Measurements from ENCODE around the gene EMC6.

The EMC6 gene

DNA sequence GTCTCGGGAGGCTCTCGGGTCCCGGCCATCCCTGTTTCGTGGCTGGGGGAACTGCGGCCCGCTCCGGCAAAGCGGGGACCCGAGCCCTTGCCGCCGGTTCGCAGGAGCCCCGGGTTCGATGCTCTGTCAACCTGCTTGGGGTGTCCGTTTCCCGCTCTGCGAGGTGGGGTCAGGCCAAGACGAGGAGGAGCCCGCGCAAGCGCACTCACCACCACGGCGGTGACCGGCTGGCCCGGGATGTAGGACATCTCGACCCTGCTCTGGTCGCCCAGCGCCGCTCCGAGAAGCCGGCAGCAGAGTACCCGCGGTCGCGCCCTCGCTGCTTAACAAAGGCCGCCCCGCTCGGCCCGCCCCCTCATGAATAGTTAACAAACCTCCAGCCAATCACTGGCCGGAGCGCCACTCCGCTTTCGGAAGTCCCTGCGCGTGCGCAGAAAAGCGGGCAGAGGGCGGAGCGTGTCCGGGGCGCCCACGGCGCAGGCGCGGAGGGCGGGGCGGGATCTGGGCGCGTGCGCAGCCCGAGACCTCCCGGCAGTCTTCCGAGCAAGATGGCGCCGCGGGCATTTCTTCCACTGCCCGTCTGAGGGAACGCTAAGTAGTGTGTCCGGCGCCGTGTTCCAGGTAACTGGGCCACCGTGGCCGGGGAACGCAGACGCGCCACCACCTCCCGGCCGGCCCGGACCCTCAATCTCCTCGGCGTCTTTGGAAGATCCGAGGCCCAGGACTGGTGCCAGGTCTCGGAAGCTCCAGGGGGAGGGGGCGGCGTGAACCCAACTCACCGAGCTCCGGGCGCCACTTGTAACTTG, at the start of gene EMC6, which contains the start of gene TAX1BP3:
TSS of gene EMC6 (plus strand) at position 534 of the 806 bp plus-strand sequence. CDS start 335 bp downstream, outside the sequence.
TSS of gene TAX1BP3 (minus strand) at position 300 of the 806 bp plus-strand sequence. CDS start at position 248, 52 bp downstream.
- DNase-seq (ENCODE audit: low read depth) = peak; percentile 100

DNA sequence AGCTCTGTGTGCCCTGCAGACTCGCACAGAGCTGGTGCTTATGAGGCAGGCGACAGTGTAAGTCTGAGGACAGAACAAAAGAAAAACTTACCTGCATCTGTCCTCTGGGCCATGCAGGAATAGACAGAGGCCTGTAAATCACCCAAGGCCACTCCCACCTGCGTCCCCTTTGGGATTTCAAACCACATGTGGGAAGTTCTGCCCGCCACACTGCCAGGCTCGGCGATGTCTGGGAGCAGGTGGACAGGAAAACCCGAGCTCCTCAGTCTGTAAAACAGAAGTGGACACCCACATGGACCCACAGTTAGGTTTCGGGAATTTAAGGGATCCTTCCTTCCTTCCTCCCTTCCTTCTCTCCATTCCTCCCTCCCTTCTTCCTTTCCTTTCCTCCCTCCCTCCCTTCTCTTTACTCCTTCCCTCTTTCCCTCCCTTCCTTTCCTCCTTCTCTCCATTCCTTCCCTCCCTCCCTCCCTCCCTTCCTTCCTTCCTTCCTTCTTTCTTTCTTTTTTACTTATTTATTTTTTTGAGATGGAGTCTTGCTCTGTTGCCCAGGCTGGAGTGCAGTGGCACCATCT, 47.4 kb upstream of the EMC6 start:
- DNase-seq (ENCODE audit: low read depth) = no peak

DNA sequence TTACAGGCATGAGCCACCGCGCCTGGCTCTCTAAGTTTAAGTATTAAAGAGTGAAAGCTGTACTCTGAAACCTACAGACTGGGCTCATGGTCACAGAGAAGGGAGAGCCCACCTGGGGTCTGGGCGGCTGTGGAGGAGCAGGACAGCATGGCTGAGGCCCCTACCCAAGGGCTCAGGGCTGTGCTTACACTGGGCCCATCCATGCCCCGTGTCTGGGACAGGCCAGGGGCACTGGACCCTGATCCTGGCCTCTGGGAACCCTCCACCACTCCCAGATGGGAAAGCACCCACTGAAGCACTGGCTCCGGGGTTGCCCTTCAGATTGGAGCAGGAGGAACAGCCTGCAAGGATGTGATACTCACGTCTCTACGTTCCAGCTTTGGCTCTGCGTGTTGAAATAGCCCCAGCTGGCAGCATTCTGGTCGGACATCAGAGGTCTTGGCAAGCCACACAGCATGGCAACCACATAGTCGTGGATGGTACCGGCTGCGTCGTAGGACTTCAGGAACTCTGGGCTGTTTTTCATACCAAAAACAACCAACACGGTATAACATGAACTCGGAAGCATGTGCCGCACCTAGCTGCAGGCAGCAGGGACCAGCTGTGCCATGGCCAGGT, 45.5 kb upstream of the EMC6 start:
- no peak for DNase-seq (ENCODE audit: low read depth)

DNA sequence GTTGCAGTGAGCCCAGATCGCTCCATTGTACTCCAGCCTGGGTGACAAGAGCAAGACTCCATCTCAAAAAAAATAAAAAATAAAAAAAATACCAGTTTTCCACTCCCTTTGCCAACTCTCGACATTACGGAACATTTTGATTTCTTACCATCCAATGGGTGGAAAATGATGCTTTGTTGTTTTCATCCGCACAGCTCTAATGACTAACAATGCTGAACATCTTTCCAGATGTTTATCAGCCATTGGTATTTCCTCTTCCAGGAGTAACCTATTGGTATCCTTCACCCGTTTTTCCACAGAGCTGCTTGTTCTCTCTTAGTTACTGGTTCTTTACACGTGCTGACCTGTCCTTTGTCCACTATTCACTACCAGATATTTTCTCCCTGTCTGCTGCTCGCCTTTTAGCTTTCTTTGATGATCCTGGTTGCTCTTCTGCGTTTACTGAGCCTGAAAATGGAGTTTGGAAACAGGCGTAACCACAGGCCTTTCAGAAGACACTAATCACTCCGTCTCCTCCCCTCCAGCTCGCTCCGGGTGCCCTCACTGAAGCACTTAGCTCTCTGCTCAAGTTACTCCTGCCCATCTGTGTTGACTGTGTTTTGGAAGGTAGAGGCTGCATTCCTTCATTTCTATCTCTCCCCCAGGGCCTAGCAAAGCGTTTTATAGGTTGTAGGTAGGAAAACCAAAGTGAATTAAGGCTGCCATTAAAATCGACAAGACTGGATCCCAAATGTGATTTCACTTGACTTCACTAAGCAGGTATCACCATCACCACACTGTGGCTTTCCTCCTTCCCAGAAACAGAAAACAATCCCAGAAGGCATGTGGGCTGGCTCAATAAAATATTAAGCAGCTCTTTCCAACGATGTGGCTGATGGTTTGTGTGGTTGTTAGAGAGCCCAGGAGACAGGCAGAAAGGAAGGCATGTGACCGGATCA, 41.5 kb upstream of the EMC6 start:
- no peak for DNase-seq (ENCODE audit: low read depth)

DNA sequence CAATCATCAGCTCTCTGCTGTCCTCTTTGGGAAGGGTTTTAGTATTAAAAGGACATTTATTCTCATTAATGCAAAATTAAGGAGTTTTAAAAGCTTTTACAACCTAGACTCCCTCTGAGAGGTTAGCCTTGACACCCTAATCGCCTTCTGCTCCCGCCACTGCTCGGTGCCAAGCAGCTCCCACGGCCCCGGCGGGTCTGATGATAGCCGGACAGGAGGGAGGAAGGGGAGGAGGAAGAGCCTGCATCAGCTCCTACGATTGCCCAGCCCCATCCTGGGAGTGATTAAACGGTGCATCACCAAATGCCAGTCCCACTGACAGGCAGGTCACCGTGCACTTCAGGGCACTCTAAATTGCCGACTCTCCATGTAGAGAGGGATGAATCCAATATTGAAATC, 40.8 kb upstream of the EMC6 start:
- DNase-seq (ENCODE audit: low read depth) = no peak

GRCh38 chr17:3630781-3631180, 37.8 kb upstream of the EMC6 start:
- no peak for DNase-seq (ENCODE audit: low read depth)

DNA sequence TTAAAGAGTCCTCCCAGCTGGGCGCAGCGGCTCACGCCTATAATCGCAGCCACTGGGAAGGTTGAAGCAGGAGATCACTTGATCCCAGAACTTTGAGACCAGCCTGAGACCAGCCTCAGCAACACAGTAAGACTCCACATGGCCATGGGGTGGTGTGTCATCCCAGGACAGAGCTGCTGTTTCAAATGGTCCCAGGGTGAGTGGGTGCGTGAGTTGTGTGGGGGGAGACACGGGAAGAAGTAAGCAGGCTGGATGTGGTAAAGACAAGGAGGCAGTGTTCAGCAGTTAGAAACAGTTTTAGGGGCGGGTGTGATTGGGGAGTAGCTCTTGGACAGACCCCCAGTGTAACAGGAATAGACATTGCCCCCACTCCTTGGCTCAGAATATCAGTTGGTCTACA, 36.3 kb upstream of the EMC6 start:
- no peak for DNase-seq (ENCODE audit: low read depth)

DNA sequence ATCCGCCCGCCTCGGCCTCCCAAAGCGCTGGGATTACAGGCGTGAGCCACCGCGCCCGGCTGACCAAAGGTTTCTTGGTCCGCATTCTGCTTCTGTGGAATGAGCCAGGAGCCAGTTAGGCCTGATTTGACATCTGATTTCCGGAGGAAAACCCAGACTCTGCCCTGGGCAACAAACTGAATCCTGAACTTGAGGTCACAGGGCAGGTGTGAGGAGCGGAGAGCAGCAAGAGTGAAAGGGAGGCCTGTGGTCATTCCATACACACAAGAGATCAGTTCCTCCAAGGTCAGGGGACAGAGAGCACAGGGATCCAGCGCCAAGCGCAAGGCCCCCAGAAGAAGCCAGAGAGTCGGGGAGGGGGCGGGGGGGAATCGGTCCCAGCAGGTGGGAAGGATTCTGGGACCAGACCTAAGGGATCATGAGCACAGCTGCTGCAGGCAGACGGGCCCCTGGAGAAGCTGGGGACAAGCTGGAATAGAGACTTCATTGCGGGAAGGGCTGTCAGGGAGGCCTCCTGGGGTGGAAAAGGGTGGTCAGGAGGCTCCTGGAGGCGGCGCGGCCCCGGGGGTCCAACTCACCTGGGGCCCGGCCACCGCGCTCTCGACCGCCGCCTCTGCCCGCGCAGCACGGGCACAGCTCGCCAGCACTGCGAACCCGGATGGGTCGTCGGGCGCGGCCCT, 33.0 kb upstream of the EMC6 start:
- no peak for DNase-seq (ENCODE audit: low read depth)

DNA sequence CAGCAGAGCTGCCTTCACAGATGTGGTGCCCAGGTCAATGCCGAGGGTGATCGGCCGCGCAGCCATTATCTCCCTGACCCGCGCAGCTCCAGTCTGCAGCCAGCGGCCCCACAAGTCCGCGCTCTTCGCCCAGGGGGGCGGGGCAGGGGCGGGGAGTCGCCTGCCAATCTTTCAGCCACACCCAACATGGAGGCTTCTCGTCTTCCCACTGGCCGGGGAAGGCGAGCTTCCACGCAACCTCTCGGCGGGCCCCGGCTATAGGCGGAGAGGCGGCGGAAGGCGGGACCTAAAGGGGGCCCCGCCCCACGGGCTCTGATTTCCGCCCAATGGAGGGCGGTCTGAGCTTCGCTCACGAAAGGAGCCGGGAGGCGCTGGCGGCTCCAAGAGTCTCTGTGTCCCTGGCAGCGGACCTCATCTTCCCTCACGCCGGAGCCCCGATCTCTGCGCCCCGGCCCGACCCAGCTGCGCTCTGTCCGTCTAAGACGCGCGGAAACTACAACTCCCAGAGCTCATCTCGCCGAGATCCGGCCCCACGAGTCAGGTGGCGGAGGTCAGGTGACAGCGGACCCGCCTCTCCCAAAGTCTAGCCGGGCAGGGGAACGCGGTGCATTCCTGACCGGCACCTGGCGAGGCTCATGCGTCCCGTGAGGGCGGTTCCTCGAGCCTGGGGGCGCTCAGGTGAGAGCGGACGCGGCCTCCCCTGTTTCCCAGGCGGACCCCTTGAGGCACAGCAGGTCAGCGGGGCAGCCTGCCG, 32.3 kb upstream of the EMC6 start, which contains the start of the genes CTNS and SHPK:
TSS of gene CTNS (plus strand) at position 607 of the 754 bp plus-strand sequence. CDS start 3,447 bp downstream, outside the sequence.
TSS of gene SHPK (minus strand) at position 97 of the 754 bp plus-strand sequence. CDS start at position 66, 31 bp downstream.
- DNase-seq (ENCODE audit: low read depth) = peak; percentile 94

GRCh38 chr17:3636908-3637373, 31.7 kb upstream of the EMC6 start:
- DNase-seq (ENCODE audit: low read depth) = no peak

DNA sequence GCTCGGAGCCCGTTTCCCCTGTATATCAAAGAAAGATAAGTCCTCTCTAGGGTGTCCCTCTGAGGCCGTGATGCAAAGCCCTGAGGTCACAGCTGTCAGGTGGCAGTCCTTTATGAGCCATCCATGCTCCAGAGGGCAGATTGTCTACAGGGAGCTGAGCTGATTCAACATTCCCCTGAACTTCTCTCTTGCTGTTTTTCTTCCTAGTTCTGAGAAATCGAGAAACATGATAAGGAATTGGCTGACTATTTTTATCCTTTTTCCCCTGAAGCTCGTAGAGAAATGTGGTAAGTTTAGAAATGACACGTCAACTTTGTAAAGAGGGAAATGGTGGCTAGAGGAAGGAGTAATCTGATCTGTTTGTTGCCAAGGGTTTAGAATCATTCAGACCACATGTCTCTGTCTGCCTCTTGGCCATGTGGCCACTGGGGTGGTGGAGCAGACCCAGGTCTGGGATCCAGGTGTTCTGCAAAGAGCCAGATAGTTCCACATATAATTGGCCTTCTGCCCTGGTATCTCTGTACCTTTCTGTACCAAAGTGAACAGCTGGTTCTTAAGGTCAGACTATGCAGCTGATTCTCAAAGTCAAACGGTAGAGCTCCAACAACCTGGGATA, 28.5 kb upstream of the EMC6 start:
- DNase-seq (ENCODE audit: low read depth) = peak; percentile 50

GRCh38 chr17:3641014-3641413, 27.6 kb upstream of the EMC6 start:
- no peak for DNase-seq (ENCODE audit: low read depth)

DNA sequence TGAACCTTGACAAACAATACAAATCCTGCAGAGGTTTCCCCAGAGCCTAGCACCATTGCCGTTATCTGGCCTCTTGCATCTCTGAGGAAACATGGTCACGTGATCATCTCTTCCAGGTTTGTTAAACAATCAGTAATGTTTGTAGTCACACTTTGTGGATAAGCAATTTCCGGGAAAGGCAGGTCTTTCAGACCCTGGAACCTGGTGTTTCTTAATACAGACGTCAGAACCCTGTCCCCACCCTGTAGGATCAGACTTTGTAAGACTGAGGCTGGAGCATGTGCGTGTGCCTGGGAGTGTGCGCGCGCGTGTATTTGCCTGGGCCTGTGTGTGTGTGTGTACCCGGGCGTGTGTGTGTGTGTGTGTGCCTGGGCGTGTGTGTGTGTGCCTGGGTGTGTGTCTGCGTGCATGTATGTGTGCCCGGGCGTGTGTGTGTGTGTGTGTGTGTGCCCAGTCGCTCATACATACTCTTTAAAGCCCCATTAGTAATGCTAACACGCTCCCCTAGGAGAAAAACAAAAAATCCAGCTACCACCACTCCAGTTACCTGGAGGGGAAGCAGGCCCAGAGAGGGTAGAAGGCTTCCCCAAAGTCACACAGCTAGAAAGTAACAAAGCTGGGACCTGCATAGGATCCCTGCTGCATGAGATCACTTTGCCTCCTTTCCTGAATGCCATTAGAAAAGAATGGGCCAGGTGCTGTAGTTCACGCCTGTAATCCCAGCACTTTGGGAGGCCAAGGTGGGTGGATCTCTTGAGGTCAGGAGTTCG, 26.7 kb upstream of the EMC6 start:
- DNase-seq (ENCODE audit: low read depth) = no peak

GRCh38 chr17:3643889-3644349, 24.7 kb upstream of the EMC6 start:
- peak; percentile 37 for DNase-seq (ENCODE audit: low read depth)

DNA sequence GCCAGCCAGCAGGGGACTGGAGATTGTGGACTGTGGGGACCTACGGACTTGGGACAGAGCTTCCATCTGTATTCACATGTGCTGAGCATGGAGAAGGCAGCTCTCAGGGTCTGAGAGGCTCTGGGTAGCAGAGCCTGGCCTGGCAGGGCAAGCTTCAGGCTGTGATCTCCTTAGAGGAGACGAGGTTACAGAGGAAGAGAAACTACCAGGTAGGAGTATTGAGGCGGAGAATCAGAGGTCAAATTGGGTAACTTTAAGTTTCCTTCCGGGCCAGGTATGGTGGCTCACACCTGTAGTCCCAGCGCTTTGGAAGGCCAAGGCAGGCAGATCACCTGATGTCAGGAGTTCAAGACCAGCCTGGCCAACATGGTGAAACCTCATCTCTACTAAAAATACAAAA, 23.3 kb upstream of the EMC6 start:
- no peak for DNase-seq (ENCODE audit: low read depth)

GRCh38 chr17:3647251-3647650, 21.4 kb upstream of the EMC6 start:
- DNase-seq (ENCODE audit: low read depth) = no peak

GRCh38 chr17:3647769-3648555, 20.6 kb upstream of the EMC6 start:
- peak; percentile 43 for DNase-seq (ENCODE audit: low read depth)

- no peak for DNase-seq (ENCODE audit: low read depth)
These were observed 12.8 kb upstream of the EMC6 start for GRCh38 chr17:3655766-3656165.
